Parathyroid adenoma (tissue), 2 donors: ENCODE measurements around the gene PSEN2.

Source experiments
- H2AFZ ChIP-seq: fragments of 300-600 bp; sonication (generic); one replicate; pipeline ENCODE4 v1.7.0; 2017; ENCODE audit warnings: antibody characterized with exemption, mild to moderate bottlenecking
- H3K27ac ChIP-seq: fragments of 300-600 bp; sonication (generic); one replicate; pipeline ENCODE4 v1.7.0; 2017
- H3K27me3 ChIP-seq: fragments of 300-600 bp; sonication (generic); one replicate; pipeline ENCODE4 v1.7.0; 2017; ENCODE audit warnings: low read length; ENCODE audit not compliant: control insufficient read depth, insufficient read depth
- H3K36me3 ChIP-seq: fragments of 300-600 bp; sonication (generic); one replicate; pipeline ENCODE4 v1.7.0; 2017; ENCODE audit warnings: low read length; ENCODE audit not compliant: control insufficient read depth, insufficient read depth
- H3K4me1 ChIP-seq: fragments of 300-600 bp; sonication (generic); one replicate; pipeline ENCODE4 v1.7.0; 2017; ENCODE audit warnings: control low read depth
- H3K4me2 ChIP-seq: fragments of 300-600 bp; sonication (generic); one replicate; pipeline ENCODE4 v1.7.0; 2017; ENCODE audit warnings: low read length
- H3K4me3 ChIP-seq: fragments of 300-600 bp; sonication (generic); one replicate; pipeline ENCODE4 v1.7.0; 2017; ENCODE audit warnings: low read depth, low read length
- H3K79me2 ChIP-seq: fragments of 300-600 bp; sonication (generic); one replicate; pipeline ENCODE4 v1.7.0; 2017; ENCODE audit warnings: control low read depth
- H3K9ac ChIP-seq: fragments of 300-600 bp; sonication (generic); one replicate; pipeline ENCODE4 v1.7.0; 2017; ENCODE audit warnings: mild to moderate bottlenecking
- H3K9me3 ChIP-seq: fragments of 300-600 bp; sonication (generic); one replicate; pipeline ENCODE4 v1.7.0; 2017; ENCODE audit warnings: low read length; ENCODE audit not compliant: control insufficient read depth
- TF ChIP-seq, protein P1 (sequence below): fragments of 300-600 bp; sonication (generic); IDR thresholded peaks from one replicate; pipeline ENCODE4 v1.7.0; 2017; ENCODE audit warnings: antibody characterized with exemption, mild to moderate bottlenecking
- donor health status: primary hyperparathyroidism.

The PSEN2 gene

GRCh38 chr1:226870401-226871279, at the start of gene PSEN2:
TSS of gene PSEN2 (plus strand) at chr1:226870616. CDS start at chr1:226881908, 11,292 bp downstream.
- TF ChIP-seq, protein P1, sequence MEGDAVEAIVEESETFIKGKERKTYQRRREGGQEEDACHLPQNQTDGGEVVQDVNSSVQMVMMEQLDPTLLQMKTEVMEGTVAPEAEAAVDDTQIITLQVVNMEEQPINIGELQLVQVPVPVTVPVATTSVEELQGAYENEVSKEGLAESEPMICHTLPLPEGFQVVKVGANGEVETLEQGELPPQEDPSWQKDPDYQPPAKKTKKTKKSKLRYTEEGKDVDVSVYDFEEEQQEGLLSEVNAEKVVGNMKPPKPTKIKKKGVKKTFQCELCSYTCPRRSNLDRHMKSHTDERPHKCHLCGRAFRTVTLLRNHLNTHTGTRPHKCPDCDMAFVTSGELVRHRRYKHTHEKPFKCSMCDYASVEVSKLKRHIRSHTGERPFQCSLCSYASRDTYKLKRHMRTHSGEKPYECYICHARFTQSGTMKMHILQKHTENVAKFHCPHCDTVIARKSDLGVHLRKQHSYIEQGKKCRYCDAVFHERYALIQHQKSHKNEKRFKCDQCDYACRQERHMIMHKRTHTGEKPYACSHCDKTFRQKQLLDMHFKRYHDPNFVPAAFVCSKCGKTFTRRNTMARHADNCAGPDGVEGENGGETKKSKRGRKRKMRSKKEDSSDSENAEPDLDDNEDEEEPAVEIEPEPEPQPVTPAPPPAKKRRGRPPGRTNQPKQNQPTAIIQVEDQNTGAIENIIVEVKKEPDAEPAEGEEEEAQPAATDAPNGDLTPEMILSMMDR, result no peak
- H3K4me1 ChIP-seq, result peaks cover 15% of the 10 kb centered on the region
- H3K4me2 ChIP-seq, result peak within 1 kb of the TSS; percentile 63
- peak within 1 kb of the TSS; percentile 67 for H3K4me3 ChIP-seq
- H2AFZ ChIP-seq, result peak within 1 kb of the TSS; percentile 86
- H3K27ac ChIP-seq, result peak within 1 kb of the TSS; percentile 76
- H3K9me3 ChIP-seq, result no peaks in the 10 kb centered on the region
- H3K27me3 ChIP-seq, result no peaks in the 10 kb centered on the region
- no peaks in the 10 kb centered on the region for H3K36me3 ChIP-seq
- peak within 1 kb of the TSS; percentile 38 for H3K9ac ChIP-seq
- peaks cover 2% of the 10 kb centered on the region for H3K79me2 ChIP-seq

DNA sequence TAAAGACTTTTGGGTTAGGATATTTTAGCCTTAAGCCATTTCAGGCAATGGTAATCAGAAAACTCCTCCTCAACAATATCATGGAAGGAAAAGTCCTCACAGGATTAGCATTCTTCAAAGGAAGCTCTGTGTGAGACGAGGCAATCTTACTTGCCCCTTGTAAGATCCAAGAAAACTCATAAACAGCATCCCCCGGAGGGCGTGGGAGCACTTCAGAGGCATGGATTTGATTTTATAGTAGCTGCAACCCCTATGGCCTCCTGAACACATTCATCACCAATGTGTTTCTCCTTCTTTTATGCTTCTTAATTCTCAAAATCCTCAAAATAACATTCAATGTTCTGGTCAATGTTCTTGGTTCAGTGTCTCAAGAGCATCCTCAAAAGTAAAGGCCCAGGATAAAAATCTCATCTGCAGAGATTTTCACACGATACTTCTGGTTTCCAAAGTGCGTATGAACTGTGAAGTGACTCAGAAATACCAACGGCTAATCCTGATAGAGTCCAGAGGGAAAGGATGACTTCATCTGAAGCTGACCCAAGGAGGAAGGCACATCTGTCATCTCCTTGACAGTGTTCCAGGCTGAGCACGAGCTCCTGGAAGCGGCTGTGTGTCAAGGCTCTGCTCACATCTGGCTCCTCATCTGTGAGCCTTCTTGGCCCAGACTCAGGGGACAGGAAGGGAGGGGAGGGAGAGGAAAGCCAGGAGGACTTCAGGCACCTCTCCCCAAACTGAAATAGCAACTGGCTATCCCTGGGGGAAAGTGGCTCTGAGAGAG, 49.3 kb upstream of the PSEN2 start:
- TF ChIP-seq, protein P1, result no peak
- Histone ChIP-seq H2AFZ (no peak overlapping the region), H3K9ac (no peak overlapping the region), H3K9me3 (no peaks in the 10 kb centered on the region), H3K36me3 (no peaks in the 10 kb centered on the region), H3K4me1 (no peaks in the 10 kb centered on the region), H3K79me2 (no peaks in the 10 kb centered on the region), H3K27me3 (no peaks in the 10 kb centered on the region), H3K4me3 (no peak overlapping the region), H3K4me2 (no peak overlapping the region), H3K27ac (peak overlapping the region; percentile 61)

- Histone ChIP-seq H3K9ac (no peak overlapping the region), H3K9me3 (no peaks in the 10 kb centered on the region), H3K4me3 (no peak overlapping the region)
Measured at GRCh38 chr1:226821719-226822085, 48.7 kb upstream of the PSEN2 start.

DNA sequence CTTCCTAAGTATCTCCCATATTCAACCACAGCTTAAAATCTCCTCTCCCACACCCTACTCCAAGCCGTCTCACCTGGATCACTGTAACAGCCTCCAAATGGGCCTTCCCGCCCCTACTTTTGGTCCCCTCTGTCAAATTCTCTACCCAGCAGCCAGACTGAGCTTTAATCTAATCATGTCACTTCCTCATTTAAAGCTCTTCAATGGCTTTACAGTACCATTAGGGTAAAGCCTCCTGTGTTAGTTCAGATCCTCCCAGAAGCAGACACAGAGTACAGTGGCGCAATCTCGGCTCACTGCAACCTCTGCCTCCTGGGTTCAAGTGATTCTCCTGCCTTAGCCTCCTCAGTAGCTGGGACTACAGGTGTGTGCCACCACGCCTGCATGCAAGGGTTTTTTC, 46.8 kb upstream of the PSEN2 start:
- Histone ChIP-seq H2AFZ (no peak overlapping the region), H3K4me1 (no peaks in the 10 kb centered on the region), H3K79me2 (no peaks in the 10 kb centered on the region), H3K36me3 (no peaks in the 10 kb centered on the region), H3K9me3 (no peaks in the 10 kb centered on the region), H3K9ac (no peak overlapping the region), H3K4me3 (no peak overlapping the region), H3K4me2 (no peak overlapping the region), H3K27me3 (no peaks in the 10 kb centered on the region), H3K27ac (no peak overlapping the region)
- TF ChIP-seq, protein P1, result no peak

More at GRCh38 chr1:226821719-226822085, 48.7 kb upstream of the PSEN2 start:
- Histone ChIP-seq H3K36me3 (no peaks in the 10 kb centered on the region), H3K4me1 (no peaks in the 10 kb centered on the region), H3K27ac (peak overlapping the region; percentile 51), H3K27me3 (no peaks in the 10 kb centered on the region), H3K4me2 (no peak overlapping the region), H3K79me2 (no peaks in the 10 kb centered on the region), H2AFZ (no peak overlapping the region)
- TF ChIP-seq, protein P1, result no peak
